Brain microvascular endothelial cell (primary cell): ENCODE results near the gene AKTIP.
"Not testable (repeated sequence)": the region's sequence is repeated elsewhere in the genome, so short reads cannot be mapped to it uniquely, and the experiment has no call there.

Experiments used
- DNase-seq: peaks from one replicate; pipeline ENCODE4 v3.0.0-alpha.2; 2020
- H3K27ac ChIP-seq: fragments of 250-450 bp; sonication (Bioruptor Pico); 2 replicates; pipeline ENCODE4 v1.5.1; 2020; ENCODE audit warnings: mild to moderate bottlenecking, moderate library complexity
- H3K27me3 ChIP-seq: fragments of 250-450 bp; sonication (Bioruptor Pico); replicated peaks from 2 replicates; pipeline ENCODE4 v1.5.1; 2020; ENCODE audit warnings: mild to moderate bottlenecking
- H3K36me3 ChIP-seq: fragments of 250-450 bp; sonication (Bioruptor Pico); replicated peaks from 2 replicates; pipeline ENCODE4 v1.5.1; 2020; ENCODE audit warnings: mild to moderate bottlenecking
- H3K4me3 ChIP-seq: 2 replicates; pipeline ENCODE4 v1.5.1; 2011; ENCODE audit warnings: low read depth, mild to moderate bottlenecking, control low read depth, low read length, moderate library complexity
- in situ Hi-C: cut with HindIII; loops from 2 replicates; pipeline ENCODE4 v1.10.0; 2017; ENCODE audit warnings: low sequenced_read_pairs, low pct_ligation_motif_present
- TF ChIP-seq, protein P1 (sequence below): IDR thresholded peaks from 2 replicates; pipeline ENCODE4 v1.5.1; 2011; ENCODE audit warnings: low read depth, mild to moderate bottlenecking, moderate library complexity, low read length, control low read depth, inconsistent platforms; ENCODE audit errors: missing control alignments

AKTIP gene

DNA sequence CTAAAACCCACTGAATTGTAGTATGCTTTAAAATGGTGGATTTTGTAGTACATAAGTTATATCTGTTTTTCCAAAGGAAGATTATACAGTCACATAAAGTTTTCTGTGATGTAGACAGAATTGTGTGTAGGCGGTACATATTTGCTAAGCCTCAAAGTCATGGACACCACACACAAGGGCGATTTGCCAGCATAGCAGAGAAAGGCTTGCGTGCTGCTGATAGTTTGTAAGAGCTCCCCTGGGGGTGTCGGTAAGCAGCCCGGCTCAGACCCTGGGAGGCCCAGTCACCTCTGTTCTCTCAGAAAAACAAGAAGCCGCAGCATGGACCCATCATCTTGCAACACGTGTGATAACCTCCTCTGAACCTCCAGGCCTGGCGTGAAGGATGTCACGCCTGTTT, 38.3 kb upstream of the AKTIP start:
- Histone ChIP-seq H3K36me3 (no peaks in the 10 kb centered on the region), H3K27ac (no peak overlapping the region), H3K27me3 (no peaks in the 10 kb centered on the region), H3K4me3 (no peak overlapping the region)
- in situ Hi-C loops, result no loop called here
- TF ChIP-seq, protein P1, sequence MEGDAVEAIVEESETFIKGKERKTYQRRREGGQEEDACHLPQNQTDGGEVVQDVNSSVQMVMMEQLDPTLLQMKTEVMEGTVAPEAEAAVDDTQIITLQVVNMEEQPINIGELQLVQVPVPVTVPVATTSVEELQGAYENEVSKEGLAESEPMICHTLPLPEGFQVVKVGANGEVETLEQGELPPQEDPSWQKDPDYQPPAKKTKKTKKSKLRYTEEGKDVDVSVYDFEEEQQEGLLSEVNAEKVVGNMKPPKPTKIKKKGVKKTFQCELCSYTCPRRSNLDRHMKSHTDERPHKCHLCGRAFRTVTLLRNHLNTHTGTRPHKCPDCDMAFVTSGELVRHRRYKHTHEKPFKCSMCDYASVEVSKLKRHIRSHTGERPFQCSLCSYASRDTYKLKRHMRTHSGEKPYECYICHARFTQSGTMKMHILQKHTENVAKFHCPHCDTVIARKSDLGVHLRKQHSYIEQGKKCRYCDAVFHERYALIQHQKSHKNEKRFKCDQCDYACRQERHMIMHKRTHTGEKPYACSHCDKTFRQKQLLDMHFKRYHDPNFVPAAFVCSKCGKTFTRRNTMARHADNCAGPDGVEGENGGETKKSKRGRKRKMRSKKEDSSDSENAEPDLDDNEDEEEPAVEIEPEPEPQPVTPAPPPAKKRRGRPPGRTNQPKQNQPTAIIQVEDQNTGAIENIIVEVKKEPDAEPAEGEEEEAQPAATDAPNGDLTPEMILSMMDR, result no peak
- peak; percentile 83 for DNase-seq

DNA sequence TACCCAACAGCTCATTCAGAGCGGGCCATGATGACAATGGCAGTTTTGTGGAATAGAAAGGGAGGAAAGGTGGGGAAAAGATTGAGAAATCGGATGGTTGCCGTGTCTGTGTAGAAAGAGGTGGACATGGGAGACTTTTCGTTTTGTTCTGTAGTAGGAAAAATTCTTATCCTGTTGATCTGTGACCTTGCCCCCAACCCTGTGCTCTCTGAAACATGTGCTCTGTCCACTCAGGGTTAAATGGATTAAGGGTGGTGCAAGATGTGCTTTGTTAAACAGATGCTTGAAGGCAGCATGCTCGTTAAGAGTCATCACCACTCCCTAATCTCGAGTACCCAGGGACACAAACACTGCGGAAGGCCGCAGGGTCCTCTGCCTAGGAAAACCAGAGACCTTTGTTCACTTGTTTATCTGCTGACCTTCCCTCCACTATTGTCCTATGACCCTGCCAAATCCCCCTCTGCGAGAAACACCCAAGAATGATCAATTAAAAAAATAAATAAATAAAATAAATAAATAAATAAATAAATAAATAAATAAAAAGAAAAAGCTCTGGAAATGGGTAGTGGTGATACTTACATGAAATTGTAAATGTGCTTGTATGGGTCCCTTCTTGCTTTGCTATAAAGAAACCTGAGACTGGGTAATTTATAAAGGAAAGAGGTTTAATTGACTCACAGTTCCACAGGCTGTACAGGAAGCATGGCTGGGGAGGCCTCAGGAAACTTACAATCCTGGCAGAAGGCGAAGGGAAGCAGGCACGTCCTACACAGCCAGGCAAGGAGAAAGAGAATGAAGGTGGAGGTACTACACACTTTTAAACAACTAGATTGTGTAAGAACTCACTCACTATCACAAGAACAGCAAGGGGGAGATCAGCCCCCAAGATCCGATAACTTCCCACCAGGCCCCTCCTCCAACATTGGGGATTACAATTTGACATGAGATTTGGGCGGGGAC, 37.0 kb upstream of the AKTIP start:
- H3K27ac ChIP-seq, H3K36me3 ChIP-seq, DNase-seq, H3K27me3 ChIP-seq, in situ Hi-C loops, H3K4me3 ChIP-seq: not testable (repeated sequence)

DNA sequence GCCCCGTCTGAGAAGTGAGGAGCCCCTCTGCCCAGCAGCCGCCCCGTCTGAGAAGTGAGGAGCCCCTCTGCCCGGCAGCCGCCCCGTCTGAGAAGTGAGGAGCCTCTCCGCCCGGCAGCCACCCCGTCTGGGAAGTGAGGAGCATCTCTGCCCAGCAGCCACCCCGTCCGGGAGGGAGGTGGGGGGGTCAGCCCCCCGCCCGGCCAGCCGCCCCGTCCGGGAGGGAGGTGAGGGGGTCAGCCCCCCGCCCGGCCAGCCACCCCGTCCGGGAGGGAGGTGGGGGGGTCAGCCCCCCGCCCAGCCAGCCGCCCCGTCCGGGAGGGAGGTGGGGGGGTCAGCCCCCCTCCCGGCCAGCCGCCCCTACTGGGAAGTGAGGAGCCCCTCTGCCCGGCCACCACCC, 36.3 kb upstream of the AKTIP start:
- H3K4me3 ChIP-seq, H3K36me3 ChIP-seq, H3K27me3 ChIP-seq, H3K27ac ChIP-seq, in situ Hi-C loops, DNase-seq: not testable (repeated sequence)

DNA sequence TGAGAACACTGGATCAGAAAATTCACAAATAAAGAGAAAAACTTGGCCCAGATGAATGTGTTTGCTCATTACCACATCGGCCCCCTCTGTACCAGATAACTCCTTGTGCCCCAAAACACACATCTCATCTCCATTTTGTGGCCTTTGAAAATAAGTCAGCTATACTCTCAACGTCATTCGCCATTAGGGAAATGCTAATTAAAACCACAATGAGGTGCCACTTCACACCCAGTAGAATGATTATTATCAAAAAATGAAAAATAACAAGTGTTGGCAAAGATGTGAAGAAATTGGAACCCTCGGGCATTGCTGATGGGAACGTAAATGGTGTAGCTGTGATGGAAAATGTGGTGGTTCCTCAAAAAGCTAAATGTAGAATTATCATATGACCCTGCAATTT, 34.6 kb upstream of the AKTIP start:
- TF ChIP-seq, protein P1, result no peak
- DNase-seq, result no peak
- Histone ChIP-seq H3K27me3 (no peaks in the 10 kb centered on the region), H3K4me3 (no peak overlapping the region), H3K27ac (no peak overlapping the region), H3K36me3 (no peaks in the 10 kb centered on the region)
- in situ Hi-C loops, result no loop called here

DNA sequence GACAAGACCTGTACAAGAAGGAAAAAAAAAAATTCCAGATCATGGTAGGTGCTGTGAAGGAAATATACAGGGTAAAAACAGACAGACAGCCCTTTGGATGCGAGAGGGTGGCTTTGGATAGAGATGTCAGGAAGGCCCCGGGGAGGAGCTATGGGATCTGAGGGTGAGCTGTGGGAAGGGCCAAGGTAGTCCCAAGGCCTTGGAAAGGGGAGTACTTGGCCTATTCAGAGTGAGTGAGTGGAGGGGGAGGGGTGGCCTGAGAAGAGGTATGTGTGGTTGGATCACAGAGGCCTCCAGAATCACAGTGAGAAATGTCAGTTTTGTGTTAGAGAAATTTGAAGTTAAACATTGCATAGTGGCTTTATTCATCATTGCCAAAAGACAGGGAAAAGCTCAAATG, 31.2 kb upstream of the AKTIP start:
- Histone ChIP-seq H3K4me3 (no peak overlapping the region), H3K36me3 (no peaks in the 10 kb centered on the region), H3K27ac (no peak overlapping the region), H3K27me3 (no peaks in the 10 kb centered on the region)
- TF ChIP-seq, protein P1, result no peak
- no peak for DNase-seq
- in situ Hi-C loops, result no loop called here

DNA sequence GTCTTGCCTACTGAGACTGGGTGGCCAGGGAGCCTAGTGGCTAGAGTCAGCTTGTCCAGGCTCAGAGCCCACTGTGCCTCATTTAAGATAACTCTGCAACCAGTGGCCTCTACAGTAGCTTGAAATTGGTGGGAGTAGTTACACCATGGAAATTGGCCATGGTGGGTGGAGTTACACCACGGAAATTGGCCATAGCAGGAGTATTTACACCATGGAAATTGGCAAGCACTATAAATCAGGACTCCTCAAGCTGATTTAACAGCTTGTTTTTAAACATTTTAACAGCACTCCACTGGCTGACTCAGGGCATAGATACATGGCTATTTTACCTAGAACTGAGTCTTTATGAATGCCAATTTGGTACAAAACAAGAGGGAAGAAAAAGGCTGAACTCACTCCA, 27.7 kb upstream of the AKTIP start:
- no peak for DNase-seq
- in situ Hi-C loops, result no loop called here
- Histone ChIP-seq H3K36me3 (no peaks in the 10 kb centered on the region), H3K27me3 (no peaks in the 10 kb centered on the region), H3K4me3 (no peak overlapping the region), H3K27ac (no peak overlapping the region)
- TF ChIP-seq, protein P1, result no peak

DNA sequence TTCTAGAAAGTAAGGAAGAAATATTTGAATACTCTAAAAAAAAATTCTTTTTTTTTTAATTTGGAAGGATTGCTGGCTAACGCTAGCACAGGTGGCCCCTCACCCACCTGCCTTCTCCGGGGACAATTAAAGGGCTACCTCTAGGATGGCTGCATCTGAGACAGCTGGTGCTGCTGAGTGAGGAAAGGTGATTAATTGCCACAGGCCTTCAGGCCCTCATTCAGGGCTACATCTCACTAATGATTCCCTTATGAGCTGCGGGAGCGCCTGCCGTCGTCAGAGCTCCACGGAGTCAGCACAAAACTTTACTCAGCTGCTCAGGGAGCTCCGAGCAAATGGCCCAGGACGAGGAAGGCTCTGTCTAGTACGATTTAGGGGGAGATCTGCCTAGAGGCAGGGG, 27.0 kb upstream of the AKTIP start:
- Histone ChIP-seq H3K27me3 (no peaks in the 10 kb centered on the region), H3K36me3 (no peaks in the 10 kb centered on the region), H3K4me3 (no peak overlapping the region), H3K27ac (no peak overlapping the region)
- DNase-seq, result no peak
- TF ChIP-seq, protein P1, result no peak
- in situ Hi-C loops, result no loop called here
